Islet precursor cell (in vitro differentiated cells): Measurements from ENCODE around the gene NPIPA7.
"Not testable (repeated sequence)": the region's sequence is repeated elsewhere in the genome, so short reads cannot be mapped to it uniquely, and the experiment has no call there.

Source experiments
- DNase-seq: peaks from one replicate; pipeline ENCODE4 v3.0.0-alpha.2; 2018

NPIPA7 gene

DNA sequence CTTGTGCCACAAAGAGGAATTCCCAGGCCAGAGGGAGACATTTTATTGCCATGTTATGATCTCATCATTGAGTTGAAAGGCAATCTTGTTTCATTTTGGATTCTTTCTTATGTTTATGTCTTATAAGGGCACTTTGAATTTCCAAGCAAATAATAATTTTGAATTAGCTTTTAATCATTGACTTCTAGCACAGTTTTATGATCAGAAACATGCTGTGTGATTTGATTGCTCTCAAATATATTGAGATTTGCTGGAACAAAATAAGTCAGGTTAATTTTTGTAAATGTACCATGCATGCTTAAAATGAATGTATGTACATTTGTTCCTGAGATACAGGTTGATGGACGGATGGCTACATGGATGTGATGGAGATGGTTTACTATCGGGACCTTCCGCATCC, at the start of gene NPIPA7:
TSS of gene NPIPA7 (plus strand) at position 301 of the 400 bp plus-strand sequence. CDS start 105 bp downstream, outside the sequence.
- not testable (repeated sequence) for DNase-seq

DNA sequence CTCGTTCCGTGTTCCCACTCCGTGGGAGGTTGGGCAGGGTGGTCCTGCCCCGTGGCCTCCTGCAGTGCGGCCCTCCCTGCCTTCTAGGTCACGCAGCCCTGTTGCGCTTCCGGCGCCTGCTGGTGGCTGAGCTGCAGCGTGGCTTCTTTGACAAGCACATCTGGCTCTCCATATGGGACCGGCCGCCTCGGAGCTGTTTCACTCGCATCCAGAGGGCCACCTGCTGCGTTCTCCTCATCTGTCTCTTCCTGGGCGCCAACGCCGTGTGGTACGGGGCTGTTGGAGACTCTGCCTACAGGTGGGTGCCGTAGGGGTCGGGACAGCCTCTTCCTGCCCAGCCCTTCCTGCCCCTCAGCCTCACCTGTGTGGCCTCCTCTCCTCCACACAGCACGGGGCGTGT, 47.5 kb upstream of the NPIPA7 start:
- not testable (repeated sequence) for DNase-seq

DNA sequence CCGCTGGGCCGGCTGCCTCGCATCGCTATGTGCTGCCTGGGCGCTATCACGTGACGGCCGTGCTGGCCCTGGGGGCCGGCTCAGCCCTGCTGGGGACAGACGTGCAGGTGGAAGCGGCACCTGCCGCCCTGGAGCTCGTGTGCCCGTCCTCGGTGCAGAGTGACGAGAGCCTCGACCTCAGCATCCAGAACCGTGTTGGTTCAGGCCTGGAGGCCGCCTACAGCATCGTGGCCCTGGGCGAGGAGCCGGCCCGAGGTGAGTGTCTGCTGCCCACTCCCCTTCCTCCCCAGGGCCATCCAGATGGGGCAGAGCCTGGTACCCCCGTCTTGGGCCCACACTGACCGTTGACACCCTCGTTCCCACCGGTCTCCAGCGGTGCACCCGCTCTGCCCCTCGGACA, 21.4 kb upstream of the NPIPA7 start:
- DNase-seq, result not testable (repeated sequence)

DNA sequence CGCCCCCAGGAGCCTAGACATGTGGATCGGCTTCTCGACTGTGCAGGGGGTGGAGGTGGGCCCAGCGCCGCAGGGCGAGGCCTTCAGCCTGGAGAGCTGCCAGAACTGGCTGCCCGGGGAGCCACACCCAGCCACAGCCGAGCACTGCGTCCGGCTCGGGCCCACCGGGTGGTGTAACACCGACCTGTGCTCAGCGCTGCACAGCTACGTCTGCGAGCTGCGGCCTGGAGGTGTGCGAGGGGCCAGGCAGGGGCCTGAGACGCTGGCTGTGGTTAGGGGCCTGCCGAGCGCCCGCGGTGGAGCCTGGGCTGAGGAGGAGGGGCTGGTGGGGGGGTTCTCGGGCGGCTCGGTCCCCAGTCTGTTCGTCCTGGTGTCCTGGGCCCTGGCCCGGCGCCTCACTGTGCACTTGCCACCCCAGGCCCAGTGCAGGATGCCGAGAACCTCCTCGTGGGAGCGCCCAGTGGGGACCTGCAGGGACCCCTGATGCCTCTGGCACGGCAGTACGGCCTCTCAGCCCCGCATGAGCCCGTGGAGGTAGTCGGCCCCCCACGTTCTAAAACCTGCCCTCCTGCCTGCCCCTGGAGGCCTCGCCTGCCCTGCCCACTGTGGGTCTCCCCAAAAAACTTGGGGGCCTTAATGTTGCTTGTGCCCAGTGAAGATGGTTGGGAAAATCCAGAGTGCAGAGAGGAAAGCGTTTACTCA, 20.2 kb upstream of the NPIPA7 start:
- DNase-seq, result not testable (repeated sequence)

DNA sequence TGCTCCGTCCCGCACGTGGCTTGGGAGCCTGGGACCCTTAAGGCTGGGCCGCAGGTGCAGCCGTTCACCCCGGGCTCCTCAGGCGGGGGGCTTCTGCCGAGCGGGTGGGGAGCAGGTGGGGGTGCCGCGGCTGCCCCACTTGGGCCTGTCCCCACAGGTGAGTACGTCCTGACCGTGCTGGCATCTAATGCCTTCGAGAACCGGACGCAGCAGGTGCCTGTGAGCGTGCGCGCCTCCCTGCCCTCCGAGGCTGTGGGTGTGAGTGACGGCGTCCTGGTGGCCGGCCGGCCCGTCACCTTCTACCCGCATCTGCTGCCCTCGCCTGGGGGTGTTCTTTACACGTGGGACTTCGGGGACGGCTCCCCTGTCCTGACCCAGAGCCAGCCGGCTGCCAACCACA, 15.3 kb upstream of the NPIPA7 start:
- not testable (repeated sequence) for DNase-seq

DNA sequence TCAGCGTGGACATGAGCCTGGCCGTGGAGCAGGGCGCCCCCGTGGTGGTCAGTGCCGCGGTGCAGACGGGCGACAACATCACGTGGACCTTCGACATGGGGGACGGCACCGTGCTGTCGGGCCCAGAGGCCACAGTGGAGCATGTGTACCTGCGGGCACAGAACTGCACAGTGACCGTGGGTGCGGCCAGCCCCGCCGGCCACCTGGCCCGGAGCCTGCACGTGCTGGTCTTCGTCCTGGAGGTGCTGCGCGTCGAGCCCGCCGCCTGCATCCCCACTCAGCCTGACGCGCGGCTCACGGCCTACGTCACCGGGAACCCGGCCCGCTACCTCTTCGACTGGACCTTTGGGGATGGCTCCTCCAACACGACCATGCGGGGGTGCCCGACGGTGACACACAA, 14.8 kb upstream of the NPIPA7 start:
- DNase-seq, result not testable (repeated sequence)

DNA sequence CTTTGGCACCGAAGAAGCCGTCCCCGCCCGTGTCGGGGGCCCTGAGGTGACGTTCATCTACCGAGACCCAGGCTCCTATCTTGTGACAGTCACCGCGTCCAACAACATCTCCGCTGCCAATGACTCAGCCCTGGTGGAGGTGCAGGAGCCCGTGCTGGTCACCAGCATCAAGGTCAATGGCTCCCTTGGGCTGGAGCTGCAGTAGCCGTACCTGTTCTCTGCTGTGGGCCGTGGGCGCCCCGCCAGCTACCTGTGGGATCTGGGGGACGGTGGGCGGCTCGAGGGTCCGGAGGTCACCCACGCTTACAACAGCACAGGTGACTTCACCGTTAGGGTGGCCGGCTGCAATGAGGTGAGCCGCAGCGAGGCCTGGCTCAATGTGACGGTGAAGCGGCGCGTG, 14.2 kb upstream of the NPIPA7 start:
- DNase-seq, result not testable (repeated sequence)

DNA sequence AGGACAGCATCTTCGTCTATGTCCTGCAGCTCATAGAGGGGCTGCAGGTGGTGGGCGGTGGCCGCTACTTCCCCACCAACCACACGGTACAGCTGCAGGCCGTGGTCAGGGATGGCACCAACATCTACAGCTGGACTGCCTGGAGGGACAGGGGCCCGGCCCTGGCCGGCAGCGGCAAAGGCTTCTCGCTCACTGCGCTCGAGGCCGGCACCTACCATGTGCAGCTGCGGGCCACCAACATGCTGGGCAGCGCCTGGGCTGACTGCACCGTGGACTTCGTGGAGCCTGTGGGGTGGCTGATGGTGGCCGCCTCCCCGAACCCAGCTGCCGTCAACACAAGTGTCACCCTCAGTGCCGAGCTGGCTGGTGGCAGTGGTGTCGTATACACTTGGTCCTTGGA, 13.6 kb upstream of the NPIPA7 start:
- peak; percentile 40 for DNase-seq

DNA sequence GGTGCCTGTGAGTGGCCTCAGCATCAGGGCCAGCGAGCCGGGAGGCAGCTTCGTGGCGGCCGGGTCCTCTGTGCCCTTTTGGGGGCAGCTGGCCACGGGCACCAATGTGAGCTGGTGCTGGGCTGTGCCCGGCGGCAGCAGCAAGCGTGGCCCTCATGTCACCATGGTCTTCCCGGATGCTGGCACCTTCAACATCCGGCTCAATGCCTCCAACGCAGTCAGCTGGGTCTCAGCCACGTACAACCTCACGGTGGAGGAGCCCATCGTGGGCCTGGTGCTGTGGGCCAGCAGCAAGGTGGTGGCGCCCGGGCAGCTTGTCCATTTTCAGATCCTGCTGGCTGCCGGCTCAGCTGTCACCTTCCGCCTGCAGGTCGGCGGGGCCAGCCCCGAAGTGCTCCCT, 13.1 kb upstream of the NPIPA7 start:
- DNase-seq, result not testable (repeated sequence)

DNA sequence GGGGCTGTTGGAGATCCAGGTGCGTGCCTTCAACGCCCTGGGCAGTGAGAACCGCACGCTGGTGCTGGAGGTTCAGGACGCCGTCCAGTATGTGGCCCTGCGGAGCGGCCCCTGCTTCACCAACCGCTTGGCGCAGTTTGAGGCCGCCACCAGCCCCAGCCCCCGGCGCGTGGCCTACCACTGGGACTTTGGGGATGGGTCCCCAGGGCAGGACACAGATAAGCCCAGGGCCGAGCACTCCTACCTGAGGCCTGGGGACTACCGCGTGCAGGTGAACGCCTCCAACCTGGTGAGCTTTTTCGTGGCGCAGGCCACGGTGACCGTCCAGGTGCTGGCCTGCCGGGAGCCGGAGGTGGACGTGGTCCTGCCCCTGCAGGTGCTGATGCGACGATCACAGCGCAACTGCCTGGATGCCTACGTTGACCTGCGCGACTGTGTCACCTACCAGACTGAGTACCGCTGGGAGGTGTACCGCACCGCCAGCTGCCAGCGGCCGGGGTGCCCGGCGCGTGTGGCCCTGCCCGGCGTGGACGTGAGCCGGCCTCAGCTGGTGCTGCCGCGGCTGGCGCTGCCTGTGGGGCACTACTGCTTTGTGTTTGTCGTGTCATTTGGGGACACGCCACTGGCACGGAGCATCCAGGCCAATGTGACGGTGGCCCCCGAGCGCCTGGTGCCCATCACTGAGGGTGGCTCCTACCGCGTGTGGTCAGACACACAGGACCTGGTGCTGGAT, 12.2 kb upstream of the NPIPA7 start:
- DNase-seq, result peak; percentile 12

DNA sequence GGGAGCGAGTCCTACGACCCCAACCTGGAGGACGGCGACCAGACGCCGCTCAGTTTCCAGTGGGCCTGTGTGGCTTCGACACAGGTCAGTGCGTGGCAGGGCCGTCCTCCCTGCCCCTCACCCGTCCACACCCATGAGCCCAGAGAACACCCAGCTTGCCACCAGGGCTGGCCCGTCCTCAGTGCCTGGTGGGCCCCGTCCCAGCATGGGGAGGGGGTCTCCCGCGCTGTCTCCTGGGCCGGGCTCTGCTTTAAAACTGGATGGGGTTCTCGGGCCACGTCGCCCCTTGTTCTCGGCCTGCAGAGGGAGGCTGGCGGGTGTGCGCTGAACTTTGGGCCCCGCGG, 11.7 kb upstream of the NPIPA7 start:
- DNase-seq, result not testable (repeated sequence)

DNA sequence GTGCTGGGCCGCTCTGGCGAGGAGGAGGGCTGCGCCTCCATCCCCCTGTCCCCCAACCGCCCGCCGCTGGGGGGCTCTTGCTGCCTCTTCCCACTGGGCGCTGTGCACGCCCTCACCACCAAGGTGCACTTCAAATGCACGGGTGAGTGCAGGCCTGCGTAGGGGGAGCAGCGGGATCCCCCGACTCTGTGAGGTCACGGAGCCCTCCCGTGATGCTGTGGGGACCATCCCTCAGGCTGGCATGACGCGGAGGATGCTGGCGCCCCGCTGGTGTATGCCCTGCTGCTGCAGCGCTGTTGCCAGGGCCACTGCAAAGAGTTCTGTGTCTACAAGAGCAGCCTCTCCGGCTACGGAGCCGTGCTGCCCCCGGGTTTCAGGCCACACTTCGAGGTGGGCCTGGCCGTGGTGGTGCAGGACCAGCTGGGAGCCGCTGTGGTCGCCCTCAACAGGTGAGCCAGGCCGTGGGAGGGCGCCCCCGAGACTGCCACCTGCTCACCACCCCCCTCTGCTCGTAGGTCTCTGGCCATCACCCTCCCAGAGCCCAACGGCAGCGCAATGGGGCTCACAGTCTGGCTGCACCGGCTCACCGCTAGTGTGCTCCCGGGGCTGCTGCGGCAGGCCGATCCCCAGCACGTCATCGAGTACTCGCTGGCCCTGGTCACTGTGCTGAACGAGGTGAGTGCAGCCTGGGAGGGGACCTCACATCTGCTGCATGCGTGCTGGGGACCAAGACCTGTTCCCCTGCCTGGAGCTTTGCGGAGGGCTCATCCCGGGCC, 9.7 kb upstream of the NPIPA7 start:
- DNase-seq, result peak; percentile 27

DNA sequence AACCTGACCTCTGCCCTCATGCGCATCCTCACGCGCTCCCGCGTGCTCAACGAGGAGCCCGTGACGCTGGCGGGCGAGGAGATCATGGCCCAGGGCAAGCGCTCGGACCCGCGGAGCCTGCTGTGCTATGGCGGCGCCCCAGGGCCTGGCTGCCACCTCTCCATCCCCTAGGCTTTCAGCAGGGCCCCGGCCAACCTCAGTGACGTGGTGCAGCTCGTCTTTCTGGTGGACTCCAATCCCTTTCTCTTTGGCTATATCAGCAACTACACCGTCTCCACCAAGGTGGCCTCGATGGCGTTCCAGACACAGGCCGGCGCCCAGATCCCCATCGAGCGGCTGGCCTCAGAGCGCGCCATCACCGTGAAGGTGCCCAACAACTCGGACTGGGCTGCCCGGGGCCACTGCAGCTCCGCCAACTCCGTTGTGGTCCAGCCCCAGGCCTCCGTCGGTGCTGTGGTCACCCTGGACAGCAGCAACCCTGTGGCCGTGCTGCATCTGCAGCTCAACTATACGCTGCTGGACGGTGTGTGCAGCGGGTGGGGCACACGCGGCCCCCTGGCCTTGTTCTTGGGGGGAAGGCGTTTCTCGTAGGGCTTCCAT, 7.7 kb upstream of the NPIPA7 start:
- DNase-seq, result not testable (repeated sequence)

DNA sequence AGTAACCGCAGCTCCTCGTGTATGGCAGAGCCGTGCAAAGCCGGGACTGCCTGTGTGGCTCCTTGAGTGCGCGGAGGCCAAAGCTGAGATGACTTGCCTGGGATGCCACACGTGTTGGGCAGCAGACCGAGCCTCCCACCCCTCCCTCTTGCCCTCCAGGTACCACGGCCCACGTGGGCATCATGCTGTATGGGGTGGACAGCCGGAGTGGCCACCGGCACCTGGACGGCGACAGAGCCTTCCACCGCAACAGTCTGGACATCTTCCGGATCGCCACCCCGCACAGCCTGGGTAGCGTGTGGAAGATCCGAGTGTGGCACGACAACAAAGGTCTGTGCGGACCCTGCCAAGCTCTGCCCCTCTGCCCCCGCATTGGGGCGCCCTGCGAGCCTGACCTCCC, 4.7 kb upstream of the NPIPA7 start:
- not testable (repeated sequence) for DNase-seq

DNA sequence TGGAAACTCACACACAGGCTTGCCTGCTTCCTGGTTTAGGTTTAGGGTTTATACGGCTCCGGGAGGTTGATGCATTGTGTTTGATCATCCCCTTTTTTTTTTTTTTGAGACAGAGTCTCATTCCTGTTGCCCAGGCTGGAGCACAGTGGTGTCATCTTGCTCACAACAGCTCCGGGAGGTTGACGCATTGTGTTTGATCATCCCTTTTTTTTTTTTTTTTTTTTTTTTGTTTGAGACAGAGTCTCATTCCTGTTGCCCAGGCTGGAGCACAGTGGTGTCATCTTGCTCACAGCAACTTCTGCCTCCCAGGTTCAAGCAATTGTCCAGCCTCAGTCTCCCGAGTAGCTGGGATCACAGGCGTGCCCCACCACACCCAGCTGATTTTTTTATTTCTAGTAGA, 20.7 kb downstream of the NPIPA7 start:
- not testable (repeated sequence) for DNase-seq

DNA sequence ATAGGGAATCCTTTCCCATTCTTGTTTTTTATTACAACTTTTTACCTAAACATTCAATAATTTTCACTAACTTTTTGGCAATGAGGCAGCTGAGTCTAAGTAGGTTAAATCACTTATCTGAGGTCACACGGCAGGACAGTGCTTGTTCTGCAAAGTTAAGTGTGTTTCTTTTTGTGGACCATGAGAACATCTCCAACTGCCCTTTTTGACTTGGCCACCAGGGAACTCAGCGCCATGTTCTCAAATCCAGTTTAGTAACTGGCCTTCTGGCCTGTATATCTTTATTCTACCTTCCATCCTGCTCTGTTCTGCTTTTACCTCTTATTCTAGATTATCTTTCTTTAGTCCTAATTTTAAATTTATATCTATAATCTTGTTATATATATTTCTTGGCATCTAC, 23.4 kb downstream of the NPIPA7 start:
- DNase-seq, result not testable (repeated sequence)

DNA sequence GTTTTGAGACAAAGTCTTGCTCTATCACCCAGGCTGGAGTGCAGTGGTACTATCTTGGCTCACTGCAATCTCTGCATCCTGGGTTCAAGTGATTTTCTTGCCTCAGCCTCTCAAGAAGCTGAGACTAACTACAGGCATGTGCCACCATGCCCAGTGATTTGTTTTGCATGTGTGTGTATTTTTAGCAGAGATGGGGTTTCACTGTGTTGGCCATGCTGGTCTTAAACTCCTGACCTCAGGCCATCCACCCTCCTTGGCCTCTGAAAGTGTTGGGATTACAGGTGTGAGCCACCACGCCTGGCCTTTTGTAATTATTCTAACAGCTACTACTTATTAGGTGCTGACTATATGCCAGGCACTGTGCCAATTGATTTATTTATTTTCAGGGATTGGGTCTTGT, 25.3 kb downstream of the NPIPA7 start:
- DNase-seq, result not testable (repeated sequence)

DNA sequence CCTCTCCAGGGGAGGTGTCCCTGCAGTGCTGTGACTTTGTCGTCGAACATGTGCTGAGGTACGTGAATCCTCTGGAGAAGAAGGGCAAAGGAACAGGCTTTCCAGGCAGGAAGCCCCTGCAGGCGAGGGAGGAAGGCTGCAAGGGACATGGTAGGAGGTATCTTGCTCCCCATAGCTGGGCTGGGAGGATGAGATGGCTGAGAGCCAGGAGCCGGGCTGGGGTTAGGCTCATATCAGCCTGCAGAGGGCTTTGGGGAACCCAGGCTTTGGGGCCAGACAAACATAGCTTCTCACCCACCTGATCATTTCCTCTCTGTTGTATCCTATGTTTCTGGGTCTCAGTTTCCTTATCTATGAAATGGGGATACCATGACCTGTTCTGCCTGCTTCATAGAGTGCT, 26.5 kb downstream of the NPIPA7 start:
- DNase-seq, result not testable (repeated sequence)

DNA sequence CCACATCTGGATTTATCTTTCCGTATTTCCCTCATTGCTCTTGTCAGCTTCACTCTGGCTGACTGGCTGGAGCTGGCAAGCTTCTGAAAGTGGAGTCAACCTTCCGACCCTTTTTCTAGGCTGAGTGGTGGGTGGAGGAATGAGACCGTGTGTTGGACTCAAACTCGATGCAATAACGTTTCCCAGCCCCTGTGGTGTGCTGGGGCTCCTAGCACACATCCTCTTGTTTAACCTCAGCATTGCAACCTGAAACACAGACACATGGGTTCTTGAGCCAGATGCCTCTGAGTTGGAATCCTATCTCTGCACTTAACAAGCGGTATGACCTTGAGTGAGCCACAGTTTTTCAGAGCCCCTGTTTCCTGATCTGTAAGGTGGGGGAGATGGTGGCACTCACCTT, 29.5 kb downstream of the NPIPA7 start:
- DNase-seq, result not testable (repeated sequence)

DNA sequence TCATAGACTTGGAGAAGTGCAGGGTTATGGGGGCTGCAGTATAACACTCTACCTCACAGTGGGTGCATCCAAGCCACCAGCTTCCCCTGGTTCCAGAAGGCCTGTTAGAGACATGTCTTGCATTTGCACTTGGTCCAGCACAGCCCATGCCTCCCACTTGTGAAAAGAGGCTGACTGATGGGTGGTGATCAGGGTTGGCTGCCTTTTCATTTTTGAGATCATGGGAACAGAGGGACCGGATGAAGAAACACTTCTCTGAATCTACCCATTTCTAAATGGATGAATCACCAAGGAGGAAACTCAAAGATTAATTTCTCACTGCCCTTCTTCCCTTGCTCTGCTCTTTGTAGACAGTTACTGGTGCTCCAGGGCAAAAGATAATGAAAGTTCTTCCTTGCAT, 34.8 kb downstream of the NPIPA7 start:
- DNase-seq, result not testable (repeated sequence)

DNA sequence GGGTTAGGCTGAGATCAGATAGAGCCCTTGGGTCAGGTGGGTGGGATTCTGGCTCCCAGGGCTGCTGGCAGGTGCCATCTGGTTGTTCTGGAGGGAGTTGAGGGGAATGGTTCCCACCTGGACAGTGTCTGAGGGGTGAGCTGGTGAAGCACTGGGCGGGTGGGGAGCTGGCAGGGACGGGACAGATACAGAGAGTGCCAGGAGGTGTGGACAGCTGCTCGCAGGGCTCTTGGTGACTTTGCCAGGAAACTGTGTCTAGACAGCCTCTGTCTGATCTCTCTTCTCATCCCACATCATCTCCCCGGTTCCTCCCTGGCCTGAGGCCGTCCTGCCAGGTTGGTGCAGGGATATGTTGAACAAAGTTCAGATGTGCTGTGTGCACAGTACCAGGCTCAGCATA, 38.1 kb downstream of the NPIPA7 start:
- not testable (repeated sequence) for DNase-seq

DNA sequence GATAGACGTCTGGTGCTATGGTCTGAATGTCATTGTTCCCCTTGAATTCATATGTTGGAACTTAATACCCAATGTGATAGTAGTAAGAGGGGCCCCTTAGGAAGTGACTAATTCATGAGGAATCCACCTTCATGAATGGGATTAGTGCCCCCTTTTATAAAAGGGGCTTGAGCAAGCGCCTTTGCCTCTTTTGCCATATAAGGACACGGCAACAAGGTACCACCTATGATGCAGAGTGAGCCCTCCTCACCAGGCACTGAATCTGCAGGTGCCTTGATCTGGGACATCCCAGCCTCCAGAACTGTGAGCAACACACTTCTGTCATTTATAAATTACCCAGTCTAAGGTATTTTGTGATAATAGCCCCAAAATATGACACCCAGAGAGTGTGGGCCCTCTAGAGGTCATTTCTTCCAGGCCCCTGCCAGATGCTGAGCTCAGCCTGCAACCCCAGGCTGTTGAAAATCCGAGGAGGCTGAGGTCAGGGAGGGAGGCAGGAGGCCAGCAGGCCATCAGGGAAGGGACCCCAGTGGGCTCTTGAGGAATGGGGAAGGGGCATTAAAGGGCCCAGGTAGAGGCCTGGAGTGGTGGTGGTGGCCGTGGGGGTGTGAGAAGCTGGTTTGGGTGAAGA, 39.1 kb downstream of the NPIPA7 start:
- DNase-seq, result not testable (repeated sequence)

DNA sequence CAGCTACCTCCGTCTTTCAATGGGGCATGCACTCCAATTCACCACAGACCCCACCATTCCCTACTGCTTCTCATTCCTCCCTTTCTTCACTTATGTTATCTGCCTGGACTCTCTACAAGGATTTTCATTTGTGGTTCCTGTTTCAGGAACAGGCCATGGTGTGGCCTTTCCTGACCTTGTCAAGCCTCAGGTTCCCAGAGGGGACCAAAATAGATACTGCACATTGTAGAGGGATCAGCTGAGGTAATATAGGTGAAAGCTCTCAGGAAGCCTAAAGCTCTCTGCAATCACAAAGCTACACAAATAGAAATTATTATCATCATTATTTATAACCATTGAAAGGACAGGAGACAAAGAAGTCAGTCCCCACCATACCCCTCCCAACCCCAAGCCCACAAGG, 41.6 kb downstream of the NPIPA7 start:
- DNase-seq, result not testable (repeated sequence)
